Esophagus squamous epithelium (tissue), 4 donors: ENCODE results near the gene CES2.

Experiments used
- POLR2A ChIP-seq, 4 donors: fragments of 450-650 bp; IDR thresholded peaks; one replicate each; pipeline ENCODE4 v1.6.1; 2017; ENCODE audit warnings: antibody characterized with exemption in 4 of 4, mild to moderate bottlenecking in 4 of 4, moderate library complexity in 3 of 4
- TF ChIP-seq, protein P1 (sequence below), 6 experiments: fragments of 450-650 bp in 4 of 6; fragments of 200-600 bp in 2 of 6; sonication (generic) in 2 of 6; IDR thresholded peaks; one replicate each; pipeline ENCODE4 v1.5.1; 2016 to 2019; ENCODE audit warnings: antibody characterized with exemption in 6 of 6, mild to moderate bottlenecking in 4 of 6, moderate library complexity in 4 of 6

DNA sequence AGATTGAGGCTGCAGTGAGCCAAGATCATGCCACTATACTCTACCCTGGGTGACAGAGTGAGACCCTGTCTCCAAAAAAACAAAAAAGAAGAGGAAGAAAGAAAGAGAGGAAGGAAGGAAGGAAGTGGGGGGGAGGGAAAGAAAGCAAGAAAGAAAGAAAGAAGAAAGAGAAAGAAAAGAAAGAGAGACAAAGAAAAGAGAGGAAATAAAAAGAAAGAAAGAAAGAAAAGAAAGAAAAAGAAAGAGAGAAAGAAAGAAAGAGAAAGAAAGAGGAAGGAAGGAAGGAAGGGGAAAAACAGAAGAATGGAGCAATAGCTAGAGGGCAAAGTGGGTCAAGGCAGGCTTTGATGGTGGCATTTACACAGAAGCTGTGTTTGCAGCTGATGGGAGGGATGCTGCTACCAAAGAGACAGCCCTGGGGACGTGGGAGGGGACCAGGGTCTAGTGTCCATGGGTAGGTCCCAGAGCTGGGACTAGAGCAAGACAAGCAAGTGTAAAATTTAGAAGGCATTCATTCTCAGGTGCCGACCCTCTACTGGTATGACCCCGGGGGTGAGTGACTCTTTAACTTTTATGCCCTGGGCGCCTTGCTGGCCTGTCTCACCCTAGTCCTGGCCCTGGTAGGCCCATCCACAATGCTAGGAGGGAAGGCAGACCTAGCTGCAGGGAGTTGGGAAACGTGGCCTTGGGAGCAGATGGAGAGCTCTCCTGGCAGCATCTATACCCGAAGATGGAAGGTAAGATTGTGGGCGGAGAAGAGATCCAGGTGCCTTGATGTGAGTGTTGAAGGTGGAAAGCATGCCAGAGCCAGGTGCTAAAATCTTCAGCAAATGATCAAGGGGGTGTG lies 23.8 kb downstream of the CES2 start:
- TF ChIP-seq, protein P1, sequence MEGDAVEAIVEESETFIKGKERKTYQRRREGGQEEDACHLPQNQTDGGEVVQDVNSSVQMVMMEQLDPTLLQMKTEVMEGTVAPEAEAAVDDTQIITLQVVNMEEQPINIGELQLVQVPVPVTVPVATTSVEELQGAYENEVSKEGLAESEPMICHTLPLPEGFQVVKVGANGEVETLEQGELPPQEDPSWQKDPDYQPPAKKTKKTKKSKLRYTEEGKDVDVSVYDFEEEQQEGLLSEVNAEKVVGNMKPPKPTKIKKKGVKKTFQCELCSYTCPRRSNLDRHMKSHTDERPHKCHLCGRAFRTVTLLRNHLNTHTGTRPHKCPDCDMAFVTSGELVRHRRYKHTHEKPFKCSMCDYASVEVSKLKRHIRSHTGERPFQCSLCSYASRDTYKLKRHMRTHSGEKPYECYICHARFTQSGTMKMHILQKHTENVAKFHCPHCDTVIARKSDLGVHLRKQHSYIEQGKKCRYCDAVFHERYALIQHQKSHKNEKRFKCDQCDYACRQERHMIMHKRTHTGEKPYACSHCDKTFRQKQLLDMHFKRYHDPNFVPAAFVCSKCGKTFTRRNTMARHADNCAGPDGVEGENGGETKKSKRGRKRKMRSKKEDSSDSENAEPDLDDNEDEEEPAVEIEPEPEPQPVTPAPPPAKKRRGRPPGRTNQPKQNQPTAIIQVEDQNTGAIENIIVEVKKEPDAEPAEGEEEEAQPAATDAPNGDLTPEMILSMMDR (IDR thresholded peaks at IDR 0.05) = no peak
- TF ChIP-seq POLR2A (IDR thresholded peaks at IDR 0.05) = no peak
